UCSD-AML1 (cell line): ENCODE data around the gene MAP1LC3B2.

Source experiments
- DNase-seq: peaks from one replicate; lab custom pipeline; 2025; ENCODE audit not compliant: unreplicated experiment; lab: John Stamatoyannopoulos, UW

The MAP1LC3B2 gene

DNA sequence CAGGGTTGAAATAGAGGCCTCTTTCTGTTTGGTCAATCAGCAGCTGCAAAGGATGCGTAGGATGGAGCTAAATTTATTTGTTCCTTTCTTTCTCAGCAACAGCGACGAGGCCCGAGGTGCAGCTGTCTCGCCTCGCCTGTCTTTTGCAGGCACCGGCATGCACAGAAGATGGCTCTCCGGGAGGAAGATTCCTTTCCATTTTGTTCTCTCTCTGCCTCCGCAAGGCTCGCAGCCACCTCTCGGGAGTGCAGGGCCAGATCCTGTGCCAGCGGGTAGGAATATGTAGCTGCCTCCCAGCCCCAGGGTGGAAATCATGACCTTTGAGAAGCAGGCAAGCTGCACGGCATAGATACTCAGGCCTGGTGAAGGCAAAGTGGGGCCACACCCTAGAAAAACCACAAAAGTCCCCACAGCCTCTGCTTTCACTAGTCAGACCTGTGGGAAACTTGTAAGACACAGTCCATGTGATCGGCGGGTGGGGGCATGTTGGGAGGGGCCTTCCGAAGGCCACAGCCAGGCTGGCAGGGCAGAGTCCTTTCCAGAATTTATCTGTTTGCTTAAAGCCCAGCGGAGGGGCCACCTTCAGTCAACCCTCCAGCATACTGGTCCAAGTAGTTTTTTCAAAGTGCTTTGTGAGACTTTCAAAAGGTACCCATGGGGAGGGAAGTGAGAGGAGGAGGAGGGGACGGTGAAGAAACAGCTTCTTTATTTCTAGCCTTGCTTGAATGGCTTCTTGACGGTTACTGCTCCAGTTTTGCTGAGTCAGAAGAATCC lies at the start of gene MAP1LC3B2:
MAP1LC3B2 (plus strand) TSS at position 220 of the 774 bp plus-strand sequence. CDS start 16,562 bp downstream, outside the sequence.
- peak; percentile 87 for DNase-seq

DNA sequence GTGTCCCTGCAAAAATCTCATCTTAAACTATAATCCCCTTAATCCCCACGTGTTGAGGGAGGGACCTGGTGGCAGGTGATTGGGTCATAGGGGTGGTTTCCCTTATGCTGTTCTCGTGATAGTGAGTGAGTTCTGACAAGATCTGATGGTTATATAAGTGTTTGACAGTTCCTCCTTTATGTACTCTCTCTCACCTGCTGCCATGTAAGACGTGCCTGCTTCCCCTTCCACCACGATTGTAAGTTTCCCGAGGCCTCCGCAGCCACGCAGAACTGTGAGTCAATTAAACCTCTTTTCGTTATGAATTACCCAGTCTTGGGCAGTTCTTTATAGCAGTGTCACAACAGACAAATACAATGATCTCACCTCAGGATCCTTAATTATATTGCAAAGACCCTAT lies 45.2 kb upstream of the MAP1LC3B2 start:
- no peak for DNase-seq

DNA sequence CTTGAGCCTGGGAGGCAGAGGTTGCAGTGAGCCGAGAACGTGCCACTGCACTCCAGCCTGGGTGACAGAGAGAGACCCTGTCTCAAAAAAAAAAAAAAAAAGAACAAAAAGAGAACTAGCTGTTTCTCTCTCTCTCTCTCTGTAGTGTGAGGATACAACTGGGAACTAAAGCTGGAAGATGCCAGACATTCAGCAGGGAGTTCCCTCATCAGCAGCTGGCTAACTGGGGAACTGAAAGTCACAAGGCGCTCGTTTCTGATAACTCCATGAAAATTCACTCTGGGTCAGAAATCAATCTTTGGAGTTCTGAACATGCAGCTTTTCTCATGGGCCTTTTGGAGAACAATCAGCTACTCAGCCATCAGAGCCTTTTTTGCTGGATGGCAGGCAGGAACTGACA lies 43.5 kb upstream of the MAP1LC3B2 start:
- no peak for DNase-seq

- DNase-seq = no peak
Measured at GRCh38 chr12:116516657-116517056, 42.5 kb upstream of the MAP1LC3B2 start.

DNA sequence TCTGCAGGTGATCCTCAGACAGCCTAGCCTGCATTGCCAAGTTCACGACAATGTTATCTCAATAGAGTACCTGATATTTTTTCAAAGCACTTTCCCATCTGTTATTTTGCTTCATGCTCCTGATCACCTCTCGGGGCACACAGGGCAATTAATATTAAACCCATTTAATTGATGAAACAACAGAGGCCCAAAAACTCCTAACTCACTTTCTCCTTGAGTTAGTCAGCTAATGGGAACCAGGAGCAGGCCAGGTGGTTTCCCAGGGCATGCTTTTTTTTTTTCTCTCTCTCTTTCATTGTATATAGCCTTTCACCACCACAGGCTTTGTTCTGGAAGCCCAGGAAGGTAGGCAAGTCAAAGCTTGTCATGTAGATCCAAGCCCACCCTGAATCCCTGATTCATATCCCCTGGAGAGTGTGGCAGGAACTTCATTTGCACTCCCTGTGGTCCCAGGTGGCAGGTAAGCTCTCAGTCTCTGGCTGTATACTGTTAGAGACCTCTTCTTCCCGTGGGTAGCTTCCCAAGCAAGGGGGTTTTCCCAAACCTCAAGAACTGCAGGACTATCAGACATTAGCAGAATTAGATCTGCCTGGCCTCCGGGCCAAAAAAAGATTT lies 41.6 kb upstream of the MAP1LC3B2 start:
- DNase-seq = no peak

DNA sequence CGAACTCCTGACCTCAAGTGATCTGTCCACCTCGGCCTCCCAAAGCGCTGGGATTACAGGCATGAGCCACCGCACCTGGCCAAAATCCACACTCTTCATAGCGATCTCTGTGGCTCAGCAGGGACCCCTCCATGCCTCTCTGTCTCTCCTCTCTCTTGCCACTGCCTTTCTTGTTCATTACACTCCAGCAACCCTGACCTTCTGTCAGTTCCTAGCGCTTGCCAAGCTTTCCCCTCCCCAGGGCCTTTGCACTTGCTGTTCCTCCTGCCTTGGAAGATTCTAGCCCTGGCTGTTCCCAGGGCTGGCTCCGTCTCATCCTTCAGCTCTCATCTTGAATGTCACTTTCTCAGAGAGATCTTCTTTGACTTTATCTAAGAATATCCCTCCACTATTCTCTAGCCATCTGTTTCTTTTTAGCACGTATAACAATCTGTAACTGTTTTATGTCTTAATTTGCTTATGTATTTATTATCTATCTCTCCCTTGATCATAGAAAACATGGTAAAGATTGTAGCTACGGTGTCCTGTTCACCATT lies 38.9 kb upstream of the MAP1LC3B2 start:
- DNase-seq = no peak

DNA sequence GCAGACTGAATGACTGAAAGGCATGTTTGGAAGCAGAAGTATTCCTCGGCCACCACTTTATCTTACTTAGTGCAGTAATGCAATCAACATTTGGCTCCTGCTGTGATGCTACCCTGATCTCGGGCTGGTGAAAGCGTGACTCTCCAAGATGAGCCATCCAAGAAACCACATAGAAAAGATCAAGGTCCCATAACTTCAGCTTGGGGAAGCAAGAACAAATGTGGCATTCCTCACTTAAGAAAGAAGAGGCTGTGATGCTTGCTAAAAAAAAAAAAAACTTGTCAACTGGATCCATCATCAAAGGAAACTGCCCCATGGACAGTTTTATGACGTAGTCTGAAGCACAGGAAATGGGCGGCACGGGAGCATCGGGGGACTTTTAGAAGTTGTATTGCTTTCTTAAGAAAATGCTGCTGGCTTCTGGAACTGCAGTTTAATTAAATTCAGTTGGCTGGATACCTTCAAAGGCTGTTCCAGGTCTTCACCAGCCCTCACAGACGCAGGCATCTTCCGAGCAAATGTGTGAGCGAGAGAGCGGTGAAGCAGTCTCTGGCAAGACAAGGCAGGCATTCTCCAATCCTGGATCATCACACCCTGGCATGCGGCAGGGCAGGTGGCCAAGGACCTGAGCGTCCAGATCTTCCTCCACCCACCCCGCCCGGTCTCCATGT lies 38.2 kb upstream of the MAP1LC3B2 start:
- no peak for DNase-seq

DNA sequence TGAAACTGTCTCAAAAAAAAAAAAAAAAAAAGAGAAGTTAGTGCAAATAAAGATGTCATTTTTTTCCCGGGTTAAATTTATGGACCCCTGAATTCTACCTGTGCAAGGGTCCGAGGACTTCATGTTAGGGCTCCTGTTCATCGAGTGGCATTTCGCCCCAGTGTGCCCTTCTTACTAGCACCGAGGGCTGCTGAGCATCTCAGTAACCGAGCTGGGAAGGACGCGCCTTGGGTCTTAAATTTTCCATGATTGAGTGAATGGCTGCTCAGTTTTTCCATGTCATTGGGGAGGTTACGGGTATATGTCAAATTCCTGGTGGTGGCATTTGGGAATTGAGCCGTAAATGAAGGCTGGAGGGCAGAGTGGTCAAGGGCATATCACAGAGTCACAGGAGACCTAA lies 34.9 kb upstream of the MAP1LC3B2 start:
- no peak for DNase-seq

GRCh38 chr12:116524964-116525379 lies 34.2 kb upstream of the MAP1LC3B2 start:
- DNase-seq = no peak

DNA sequence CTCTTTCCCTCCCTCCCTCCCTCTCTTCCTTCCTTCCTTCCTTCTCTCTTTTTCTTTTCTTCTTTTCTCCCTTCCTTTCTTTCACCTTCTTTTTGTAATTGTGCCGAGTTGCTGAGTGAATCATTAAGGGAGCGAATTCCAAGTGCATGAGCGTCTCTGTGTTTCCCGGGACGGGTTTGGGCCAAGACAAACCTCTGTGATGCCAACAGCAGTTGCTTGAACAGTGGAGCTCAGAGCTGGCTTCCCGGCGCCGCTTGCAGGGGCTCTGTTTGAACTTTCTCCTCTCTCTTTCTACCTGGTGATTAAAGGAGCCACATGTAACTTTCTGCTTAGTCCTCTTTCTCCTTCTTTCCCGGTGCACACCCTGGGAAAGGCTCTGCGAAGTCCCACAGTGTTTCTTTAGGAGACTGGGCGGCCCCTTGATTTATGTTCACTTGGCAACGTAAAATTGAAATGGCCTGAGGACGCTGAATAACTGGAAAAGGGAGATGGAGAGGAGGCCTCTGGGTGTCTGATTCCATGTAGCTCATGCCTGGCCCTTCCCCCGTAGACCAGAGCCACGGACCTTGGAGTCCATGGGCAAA lies 33.7 kb upstream of the MAP1LC3B2 start:
- DNase-seq = no peak

- DNase-seq = no peak
Measured at GRCh38 chr12:116528065-116528464, 31.1 kb upstream of the MAP1LC3B2 start.

DNA sequence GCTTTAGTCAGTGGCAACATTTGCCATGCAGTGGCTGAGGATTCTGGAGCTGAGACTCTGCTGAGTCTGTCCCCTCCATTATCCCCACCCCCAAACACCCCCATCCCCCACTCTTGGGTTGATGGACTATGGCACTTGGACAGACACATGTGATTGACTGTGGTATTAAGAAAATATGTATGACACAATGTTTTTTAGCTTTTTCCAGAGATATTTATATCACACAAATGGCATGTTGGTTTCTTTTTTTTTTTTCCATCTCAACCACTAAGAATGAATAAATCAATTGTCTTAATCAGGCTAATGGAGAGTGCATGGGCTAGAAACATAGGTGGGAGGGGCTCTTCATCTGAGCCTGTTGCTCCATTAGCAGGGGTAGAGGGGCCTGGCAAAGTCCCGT lies 30.7 kb upstream of the MAP1LC3B2 start:
- no peak for DNase-seq

DNA sequence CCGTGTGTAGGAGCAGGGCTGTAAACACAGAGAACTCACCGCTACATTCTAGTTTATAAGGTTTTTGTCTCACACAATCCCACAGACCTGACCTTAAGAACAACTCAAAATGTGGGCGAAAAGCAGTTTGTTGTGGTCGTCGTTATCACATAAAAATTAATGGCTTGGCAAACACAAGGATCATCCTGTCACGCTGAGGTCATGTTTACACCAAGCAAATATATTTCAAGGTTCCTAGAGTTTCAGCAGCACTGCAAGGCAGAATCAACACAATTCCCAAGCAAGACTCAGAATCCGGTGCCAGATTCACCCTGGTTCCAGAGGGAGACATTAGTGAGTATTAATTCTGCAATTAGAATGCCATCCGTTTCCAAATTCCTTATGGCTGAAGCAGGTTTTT lies 30.1 kb upstream of the MAP1LC3B2 start:
- no peak for DNase-seq

- no peak for DNase-seq
Measured at GRCh38 chr12:116529686-116530085, 29.5 kb upstream of the MAP1LC3B2 start.

DNA sequence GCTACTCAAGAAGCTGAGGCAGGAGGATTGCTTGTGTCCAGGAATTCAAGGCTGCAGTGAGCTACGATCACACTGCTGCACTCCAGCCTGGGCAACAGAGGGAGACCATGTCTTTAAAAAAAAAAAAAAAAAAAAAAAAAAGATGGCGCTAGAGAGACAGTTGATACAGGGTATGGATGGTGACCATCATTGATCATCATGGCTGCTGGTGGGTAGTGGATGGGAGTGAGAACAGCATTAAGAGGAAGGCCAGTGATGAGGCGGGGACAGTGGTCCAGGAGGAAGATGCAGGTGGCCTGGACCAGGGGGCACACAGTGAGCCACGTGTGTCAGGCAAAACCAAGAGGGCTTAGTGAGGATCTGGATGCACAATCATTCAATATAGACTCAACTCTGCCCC lies 26.8 kb upstream of the MAP1LC3B2 start:
- no peak for DNase-seq

GRCh38 chr12:116532986-116533342 lies 26.2 kb upstream of the MAP1LC3B2 start:
- DNase-seq = no peak

GRCh38 chr12:116533343-116534251 lies 25.6 kb upstream of the MAP1LC3B2 start:
- DNase-seq = peak; percentile 79

GRCh38 chr12:116534311-116535121 lies 24.7 kb upstream of the MAP1LC3B2 start:
- DNase-seq = no peak

DNA sequence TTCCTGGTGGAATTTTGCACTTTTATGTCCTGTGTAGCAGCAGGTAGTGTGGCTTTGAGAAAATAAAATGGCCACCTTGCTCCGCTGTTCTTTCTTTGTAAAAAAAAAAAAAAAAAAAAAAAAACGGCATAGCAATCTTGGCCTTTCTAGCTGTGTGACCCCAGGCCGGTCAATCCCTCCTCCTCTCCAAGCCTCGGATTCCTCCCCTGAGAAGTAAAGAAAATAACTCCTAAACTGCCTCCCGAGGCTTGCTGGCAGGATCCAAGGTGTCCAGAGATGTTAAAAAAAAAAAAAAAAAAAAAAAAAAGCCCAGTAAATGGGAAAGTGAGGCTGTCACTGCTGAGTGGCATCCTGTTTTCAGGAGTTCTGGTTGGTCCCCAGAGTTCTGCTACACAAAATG lies 23.9 kb upstream of the MAP1LC3B2 start:
- no peak for DNase-seq
